Measurements from ENCODE around the gene MVB12B.

- TF ChIP-seq CTCF (conservative IDR thresholded peaks at IDR 0.05; ENCODE audit: low read depth, low read length): no peak
- TF ChIP-seq POLR2A (IDR thresholded peaks at IDR 0.05; ENCODE audit: low read depth, low read length): no peak
- TF ChIP-seq RFX5 (IDR thresholded peaks at IDR 0.05; ENCODE audit: low read depth, low read length): no peak
- no peak for TF ChIP-seq ELK1 (IDR thresholded peaks at IDR 0.05; ENCODE audit: borderline replicate concordance, low read depth, low read length)
- no peak for TF ChIP-seq SMC3 (IDR thresholded peaks at IDR 0.05; ENCODE audit: low read depth, low read length)
- TF ChIP-seq FOS (IDR thresholded peaks at IDR 0.05; ENCODE audit: low read depth, low read length): no peak
- TF ChIP-seq RAD21 (IDR thresholded peaks at IDR 0.05; ENCODE audit: low read length): no peak
- no peak for TF ChIP-seq CHD1 (IDR thresholded peaks at IDR 0.05; ENCODE audit: low read depth, low read length)
Observed at GRCh38 chr9:126538550-126538949, 211.9 kb downstream of the MVB12B start.
